GM12873 (cell line): Measurements from ENCODE around the gene EDN1.

Source experiments
- CTCF ChIP-seq: IDR thresholded peaks from 2 replicates; pipeline ENCODE4 v1.5.1; 2012; ENCODE audit warnings: low read depth, mild to moderate bottlenecking, moderate library complexity, low read length, control low read depth; ENCODE audit not compliant: insufficient read depth; ENCODE audit errors: missing control alignments

EDN1 gene

GRCh38 chr6:12304487-12304886, 14.3 kb downstream of the EDN1 start:
- no peak for TF ChIP-seq CTCF

DNA sequence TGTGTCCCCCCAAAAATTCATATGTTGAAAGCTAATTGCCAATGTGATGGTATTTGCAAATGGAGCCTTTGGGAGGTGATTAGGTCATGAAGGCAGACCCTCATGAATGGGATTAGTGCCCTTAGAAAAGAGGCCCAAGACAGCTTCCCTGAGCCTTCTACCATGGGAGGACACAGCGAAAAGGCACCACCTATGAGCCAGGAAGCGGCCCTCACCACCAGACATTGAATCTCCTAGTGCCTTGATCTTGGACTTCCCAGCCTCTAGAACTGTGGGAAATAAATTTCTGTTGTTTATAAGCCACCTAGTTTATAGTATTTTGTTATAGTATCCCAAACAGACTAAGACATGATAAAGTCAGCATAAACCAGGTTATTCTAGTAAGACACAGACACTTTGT, 18.9 kb downstream of the EDN1 start:
- no peak for TF ChIP-seq CTCF

DNA sequence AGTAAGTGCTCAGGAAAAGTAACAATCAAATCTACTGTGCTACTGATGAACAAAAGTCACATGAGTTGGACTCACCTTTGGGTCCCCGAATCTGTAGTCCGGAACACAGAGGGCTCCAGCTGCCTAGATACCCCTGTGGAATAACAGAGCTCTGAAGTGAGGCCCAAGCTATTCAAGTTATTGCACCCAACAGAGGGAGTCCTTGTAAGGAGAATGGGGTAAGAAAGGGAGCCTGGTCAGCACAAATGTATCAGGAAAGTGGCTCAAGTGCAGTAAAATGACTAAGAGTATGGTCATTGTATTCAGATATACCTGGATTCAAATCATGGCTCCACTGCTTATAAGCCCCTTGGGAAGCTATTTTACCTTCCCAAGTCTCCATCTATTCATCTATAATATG, 20.9 kb downstream of the EDN1 start:
- no peak for TF ChIP-seq CTCF

DNA sequence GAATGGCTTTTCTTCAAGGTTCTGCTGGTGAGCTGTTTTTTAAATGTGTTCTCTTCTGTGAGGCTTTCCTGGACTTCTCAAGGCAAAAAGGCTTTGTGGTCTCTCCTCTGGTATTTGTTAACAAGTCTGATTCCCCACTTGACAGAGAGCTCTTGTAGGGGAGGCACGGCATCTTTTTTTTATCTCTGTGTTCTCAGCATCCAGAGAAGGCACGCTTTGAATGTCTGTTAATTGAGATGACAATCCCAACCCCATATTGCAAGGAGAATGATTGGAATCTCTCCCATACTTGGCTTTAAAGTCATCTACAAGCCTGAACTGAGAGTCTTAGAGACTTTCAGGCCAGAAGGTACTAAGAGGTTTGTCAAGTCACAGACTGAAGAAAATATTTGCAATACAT, 22.6 kb downstream of the EDN1 start:
- TF ChIP-seq CTCF: no peak

DNA sequence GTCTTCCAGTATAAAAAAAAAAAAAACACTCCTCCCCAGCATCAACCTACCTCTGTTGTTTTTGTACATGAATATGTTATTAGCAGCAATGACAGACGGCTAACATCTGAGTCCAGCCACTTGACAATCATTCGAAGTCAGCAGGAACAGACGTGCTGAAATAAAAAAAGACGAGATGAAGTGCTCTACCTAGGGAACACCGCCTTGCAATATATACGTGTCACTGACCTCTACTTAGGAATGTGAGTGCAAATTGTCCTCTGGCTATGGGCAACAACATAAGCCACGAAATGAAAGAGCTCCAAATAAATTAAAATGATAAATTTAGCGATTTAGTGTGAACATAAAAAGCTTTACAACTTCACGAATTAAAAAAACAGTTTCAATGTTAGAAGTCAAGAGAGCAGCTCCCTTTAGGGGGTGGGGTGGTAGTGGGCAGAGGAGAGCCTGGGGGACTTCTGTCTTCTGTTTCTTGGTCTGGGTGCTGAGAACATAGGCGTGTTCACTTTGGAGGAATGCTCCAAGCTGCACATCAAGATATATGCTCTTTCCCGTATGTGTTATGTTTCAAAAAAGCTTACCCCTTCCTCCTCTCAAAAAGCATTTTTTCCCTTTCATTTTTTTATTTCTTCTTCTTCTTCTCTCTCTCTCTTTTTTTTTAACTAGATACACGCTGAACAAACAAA, 23.3 kb downstream of the EDN1 start:
- no peak for TF ChIP-seq CTCF

- TF ChIP-seq CTCF: no peak
Measured at GRCh38 chr6:12313992-12314589, 23.9 kb downstream of the EDN1 start.

DNA sequence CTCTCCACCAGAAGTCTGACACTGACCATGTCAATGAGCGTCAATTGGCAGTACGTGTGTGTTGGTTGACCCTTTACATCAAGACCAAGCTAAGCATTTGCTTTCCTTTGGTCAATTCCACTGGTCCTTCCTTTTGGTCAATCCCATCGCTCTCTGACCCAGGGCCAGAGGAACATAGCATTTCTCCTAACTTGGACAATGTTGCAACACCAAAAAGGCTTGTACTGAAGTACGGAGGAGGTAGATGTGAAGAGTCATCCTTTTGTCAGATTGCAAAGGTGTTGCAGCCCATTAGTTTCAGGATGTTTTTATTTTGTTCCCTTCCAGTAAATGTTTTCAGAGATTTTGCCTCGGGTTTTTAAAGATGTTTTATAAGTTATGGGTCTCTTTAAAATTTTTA, 24.6 kb downstream of the EDN1 start:
- TF ChIP-seq CTCF: no peak
